ENCODE results near the gene TRIM2. TPM values are rescaled to one million over a fixed set of nuclear protein-coding genes. Genes with fewer than 3 reads are reported as not detected.

The TRIM2 gene
- total RNA-seq, 2 experiments from 2014 or later = 0.63 to 1.4 TPM

DNA sequence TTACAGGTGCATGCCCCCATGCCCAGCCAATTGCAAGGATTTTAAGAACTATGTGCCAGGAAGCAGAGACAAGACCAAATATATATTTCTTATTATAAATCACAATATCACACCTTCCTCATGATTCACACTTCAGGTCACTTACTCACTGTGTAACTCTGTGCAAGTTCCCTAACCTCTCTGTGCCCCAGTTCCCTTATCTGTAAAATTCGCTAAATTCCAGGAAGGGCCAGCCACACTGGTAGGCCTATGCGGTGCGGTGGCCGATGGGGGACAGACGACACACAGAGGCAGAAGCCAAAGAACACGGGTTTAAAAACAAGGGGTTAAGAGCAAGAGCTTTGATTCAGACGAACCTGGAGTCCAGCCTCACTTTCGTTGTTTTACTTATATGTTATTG is 2.8 kb downstream of the TRIM2 start:
- Mint-ChIP-seq H3K4me1 (ENCODE audit: low read depth) (peaks cover 37% of the 10 kb centered on the region), H3K27me3 (peaks cover 14% of the 10 kb centered on the region), H3K27ac (no peak overlapping the region), H3K36me3 (ENCODE audit: low read depth) (no peaks in the 10 kb centered on the region), H3K4me3 (no peak overlapping the region), H3K9me3 (no peaks in the 10 kb centered on the region)
- TF ChIP-seq, protein P1, sequence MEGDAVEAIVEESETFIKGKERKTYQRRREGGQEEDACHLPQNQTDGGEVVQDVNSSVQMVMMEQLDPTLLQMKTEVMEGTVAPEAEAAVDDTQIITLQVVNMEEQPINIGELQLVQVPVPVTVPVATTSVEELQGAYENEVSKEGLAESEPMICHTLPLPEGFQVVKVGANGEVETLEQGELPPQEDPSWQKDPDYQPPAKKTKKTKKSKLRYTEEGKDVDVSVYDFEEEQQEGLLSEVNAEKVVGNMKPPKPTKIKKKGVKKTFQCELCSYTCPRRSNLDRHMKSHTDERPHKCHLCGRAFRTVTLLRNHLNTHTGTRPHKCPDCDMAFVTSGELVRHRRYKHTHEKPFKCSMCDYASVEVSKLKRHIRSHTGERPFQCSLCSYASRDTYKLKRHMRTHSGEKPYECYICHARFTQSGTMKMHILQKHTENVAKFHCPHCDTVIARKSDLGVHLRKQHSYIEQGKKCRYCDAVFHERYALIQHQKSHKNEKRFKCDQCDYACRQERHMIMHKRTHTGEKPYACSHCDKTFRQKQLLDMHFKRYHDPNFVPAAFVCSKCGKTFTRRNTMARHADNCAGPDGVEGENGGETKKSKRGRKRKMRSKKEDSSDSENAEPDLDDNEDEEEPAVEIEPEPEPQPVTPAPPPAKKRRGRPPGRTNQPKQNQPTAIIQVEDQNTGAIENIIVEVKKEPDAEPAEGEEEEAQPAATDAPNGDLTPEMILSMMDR (IDR thresholded peaks at IDR 0.05) = no peak
- POLR2A ChIA-PET = interaction anchor here (0.6 kb wide), 1 partner anchor 9 kb away, joined by 3 read pairs; no protein-coding TSS in a partner anchor
- DNase-seq (peak; percentile 55), ATAC-seq (peak; percentile 72)
- intact Hi-C loops (cut with micrococcal nuclease) = loop anchor here (5.0 kb wide), 1 partner anchor 55 kb away; no protein-coding TSS in a partner anchor
- CTCF ChIA-PET = interaction anchor here (0.5 to 1.3 kb wide), 2 partner anchors 9 to 1568 kb away, joined by 3 to 8 read pairs; no protein-coding TSS in a partner anchor

DNA sequence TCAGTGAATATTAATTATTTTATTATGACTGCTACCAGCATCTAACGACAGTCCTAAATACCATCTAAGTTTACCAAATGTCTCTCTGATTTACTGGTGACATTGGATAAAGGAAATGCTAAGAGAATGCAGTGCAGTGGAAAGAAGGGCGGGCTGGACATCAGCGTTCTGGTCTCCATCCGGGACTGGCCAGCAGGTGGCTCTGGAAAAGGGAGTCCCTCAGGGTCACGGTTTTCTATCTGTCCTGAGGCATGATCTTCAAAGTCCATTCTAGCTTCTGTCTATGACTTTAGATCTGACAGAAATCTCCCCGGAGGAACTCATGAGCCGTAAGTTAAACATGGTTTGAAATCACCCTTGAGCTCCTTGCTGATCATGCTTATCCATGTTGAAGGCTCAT is 3.3 kb downstream of the TRIM2 start:
- intact Hi-C loops (cut with micrococcal nuclease) = loop anchor here (5.0 kb wide), 1 partner anchor 55 kb away; no protein-coding TSS in a partner anchor

DNA sequence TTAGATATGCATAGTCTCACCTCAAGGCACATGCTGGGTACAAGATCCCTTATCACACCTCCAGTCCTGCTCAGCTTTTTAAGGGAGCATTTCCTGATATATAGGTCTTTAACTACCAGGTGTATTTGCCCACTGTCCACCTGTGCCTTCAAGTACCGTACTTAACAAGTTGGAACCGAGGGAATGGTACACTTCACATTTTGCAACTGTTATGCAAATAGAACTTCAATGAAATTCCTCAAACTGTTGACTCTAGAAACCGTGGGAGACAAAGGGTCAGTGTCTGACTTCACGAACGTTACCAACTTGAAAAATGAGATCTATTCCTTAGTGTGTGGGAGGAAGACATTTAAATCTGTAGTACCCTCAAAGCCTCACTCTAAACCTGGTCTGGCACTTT is 5.2 kb downstream of the TRIM2 start:
- no peak for DNase-seq
- Mint-ChIP-seq H3K4me1 (ENCODE audit: low read depth) (peaks cover 44% of the 10 kb centered on the region), H3K4me3 (no peak overlapping the region), H3K27ac (no peak overlapping the region), H3K36me3 (ENCODE audit: low read depth) (no peaks in the 10 kb centered on the region), H3K27me3 (peaks cover 10% of the 10 kb centered on the region), H3K9me3 (no peaks in the 10 kb centered on the region)
- ATAC-seq = no peak
- TF ChIP-seq, protein P1 (IDR thresholded peaks at IDR 0.05) = no peak
- ChIA-PET POLR2A (no interaction called here), CTCF (no interaction called here)
- intact Hi-C loops (cut with micrococcal nuclease) = loop anchor here (5.0 kb wide), 1 partner anchor 57 kb away; no protein-coding TSS in a partner anchor

More for the DNA sequence above, 3.3 kb downstream of the TRIM2 start:
- CTCF ChIA-PET = interaction anchor here (0.9 to 1.3 kb wide), 2 partner anchors 10 to 110 kb away, joined by 3 to 8 read pairs; no protein-coding TSS in a partner anchor
- Mint-ChIP-seq H3K4me3 (no peak overlapping the region), H3K36me3 (ENCODE audit: low read depth) (no peaks in the 10 kb centered on the region), H3K9me3 (no peaks in the 10 kb centered on the region), H3K27me3 (peaks cover 14% of the 10 kb centered on the region), H3K27ac (no peak overlapping the region), H3K4me1 (ENCODE audit: low read depth) (peaks cover 42% of the 10 kb centered on the region)
- POLR2A ChIA-PET = interaction anchor here (0.6 kb wide), 1 partner anchor 8 kb away, joined by 3 read pairs; no protein-coding TSS in a partner anchor
- TF ChIP-seq, protein P1 (IDR thresholded peaks at IDR 0.05) = no peak
- no peak for ATAC-seq
- DNase-seq = no peak

DNA sequence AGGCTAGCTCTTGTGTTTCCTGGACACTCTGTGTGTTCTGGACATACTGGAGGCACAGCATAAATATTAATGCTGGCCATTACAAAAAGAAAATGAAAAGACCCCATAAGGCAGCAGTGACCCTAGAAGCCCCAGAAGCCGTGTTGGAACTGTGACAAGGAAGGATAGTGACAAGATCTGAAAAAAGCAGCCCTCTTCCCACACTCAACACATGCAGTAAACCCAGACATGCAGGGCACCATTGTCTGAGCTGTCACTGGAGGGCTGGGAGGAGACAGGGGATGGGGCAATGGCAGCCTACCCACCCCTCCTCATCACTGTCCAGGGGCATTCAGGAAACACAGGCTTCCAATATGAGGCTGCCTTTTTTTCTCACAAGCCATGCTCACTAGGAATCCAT is 6.5 kb downstream of the TRIM2 start:
- H3K27ac Mint-ChIP-seq = no peak overlapping the region
- intact Hi-C loops (cut with micrococcal nuclease) = no loop called here
- peaks cover 30% of the 10 kb centered on the region for H3K4me1 Mint-ChIP-seq (ENCODE audit: low read depth)
- no peaks in the 10 kb centered on the region for H3K9me3 Mint-ChIP-seq
- no peak for DNase-seq
- ChIA-PET CTCF (no interaction called here), POLR2A (no interaction called here)
- TF ChIP-seq, protein P1 (IDR thresholded peaks at IDR 0.05) = no peak
- H3K36me3 Mint-ChIP-seq (ENCODE audit: low read depth) = no peaks in the 10 kb centered on the region
- ATAC-seq = no peak
- no peak overlapping the region for H3K4me3 Mint-ChIP-seq
- peaks cover 14% of the 10 kb centered on the region for H3K27me3 Mint-ChIP-seq

DNA sequence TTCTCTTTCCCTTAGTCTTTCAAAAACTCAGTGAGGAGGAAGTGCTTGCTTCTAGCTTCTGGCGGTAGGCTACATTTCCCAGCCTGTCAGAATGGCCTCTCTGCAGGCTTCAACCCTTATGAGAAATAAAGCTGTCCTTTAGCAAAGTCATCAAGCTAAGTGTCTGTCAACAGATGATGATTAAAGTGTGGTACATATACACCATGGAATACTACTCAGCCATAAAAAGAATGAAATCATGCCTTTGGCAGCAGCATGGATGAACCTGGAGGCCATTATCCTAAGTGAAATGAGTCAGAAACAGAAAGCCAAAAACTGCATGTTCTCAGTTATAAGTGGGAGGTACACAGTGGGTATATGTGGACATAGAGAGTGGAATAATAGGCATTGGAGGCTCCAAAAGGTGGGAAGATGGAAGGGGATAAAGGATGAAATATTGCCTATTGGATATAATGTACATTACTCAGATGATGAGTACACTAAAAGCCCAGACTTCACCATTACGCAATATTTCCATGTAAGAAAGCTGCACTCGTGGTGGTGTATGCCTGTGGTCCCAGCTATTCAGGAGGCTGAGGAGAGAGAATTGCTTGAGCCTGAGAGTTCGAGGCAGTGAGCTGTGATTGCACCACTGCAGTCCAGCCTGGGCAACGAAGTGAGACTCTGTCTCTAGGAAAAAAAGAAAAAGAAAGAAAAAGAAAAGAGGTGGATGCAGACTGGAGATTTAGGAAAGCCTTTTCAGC is 7.9 kb downstream of the TRIM2 start:
- Mint-ChIP-seq H3K27ac (peak overlapping the region; percentile 65), H3K36me3 (ENCODE audit: low read depth) (no peaks in the 10 kb centered on the region), H3K27me3 (peaks cover 16% of the 10 kb centered on the region), H3K4me3 (no peak overlapping the region), H3K9me3 (no peaks in the 10 kb centered on the region), H3K4me1 (ENCODE audit: low read depth) (peaks cover 19% of the 10 kb centered on the region)
- intact Hi-C loops (cut with micrococcal nuclease) = no loop called here
- POLR2A ChIA-PET = interaction anchor here (1.2 kb wide), 1 partner anchor 37 kb away, joined by 3 read pairs; no protein-coding TSS in a partner anchor
- CTCF ChIA-PET = interaction anchor here (1.1 kb wide), 1 partner anchor 17 kb away, joined by 3 read pairs; no protein-coding TSS in a partner anchor
- TF ChIP-seq, protein P1 (IDR thresholded peaks at IDR 0.05) = no peak
- ATAC-seq (peak; percentile 54), DNase-seq (peak; percentile 9)

Data from activated CD8-positive, alpha-beta T cell treated with anti-CD3 and anti-CD28 coated beads for 36 hours (primary cell).